Lower leg skin (tissue), 4 donors: Measurements from ENCODE around the gene MYO7A. TPM values are rescaled to one million over a fixed set of nuclear protein-coding genes. Genes with fewer than 3 reads are reported as not detected.

ENCODE experiments used
- DNase-seq, 2 donors: peaks; one replicate each; pipeline ENCODE4 v3.0.0-alpha.2; 2019; ENCODE audit warnings: low spot score in 2 of 2
- H3K4me3 ChIP-seq: fragments of 200-600 bp; sonication (generic); 2 replicates; pipeline ENCODE4 v1.5.1; 2017; ENCODE audit warnings: mild to moderate bottlenecking, low read depth; ENCODE audit not compliant: poor library complexity, severe bottlenecking
- POLR2A ChIP-seq, 2 donors: fragments of 450-650 bp; IDR thresholded peaks; one replicate each; pipeline ENCODE4 v1.6.1; 2016 to 2017; ENCODE audit warnings: antibody characterized with exemption in 2 of 2, mild to moderate bottlenecking in 1 of 2, moderate library complexity in 1 of 2
- WGBS, 2 donors: methylation state at CpG; one replicate each; pipeline ENCODE4 v1.1.5; 2018; 5-methylcytosine and 5-hydroxymethylcytosine counted together
- intact Hi-C: fragments of 100-400 bp; cut with DNase I; formaldehyde crosslinking; loops from one replicate; pipeline ENCODE4 v1.15.0; 2023; ENCODE audit warnings: low total_unique reads
- total RNA-seq, 4 donors: library from RNA; depleted of rRNA; stranded (reverse); fragments of >200 nt; gene quantifications; one replicate each; pipeline ENCODE4 v1.1.0, GENCODE V29; 2016
- TF ChIP-seq, protein P1 (sequence below), 3 donors: fragments of 450-650 bp; IDR thresholded peaks; one replicate each; pipeline ENCODE4 v1.5.1; 2016; ENCODE audit warnings: antibody characterized with exemption in 3 of 3, mild to moderate bottlenecking in 3 of 3, moderate library complexity in 2 of 3

The MYO7A gene
- total RNA-seq, 4 donors from 2014 or later: 0.69 to 2.1 (median 1.4) TPM

DNA sequence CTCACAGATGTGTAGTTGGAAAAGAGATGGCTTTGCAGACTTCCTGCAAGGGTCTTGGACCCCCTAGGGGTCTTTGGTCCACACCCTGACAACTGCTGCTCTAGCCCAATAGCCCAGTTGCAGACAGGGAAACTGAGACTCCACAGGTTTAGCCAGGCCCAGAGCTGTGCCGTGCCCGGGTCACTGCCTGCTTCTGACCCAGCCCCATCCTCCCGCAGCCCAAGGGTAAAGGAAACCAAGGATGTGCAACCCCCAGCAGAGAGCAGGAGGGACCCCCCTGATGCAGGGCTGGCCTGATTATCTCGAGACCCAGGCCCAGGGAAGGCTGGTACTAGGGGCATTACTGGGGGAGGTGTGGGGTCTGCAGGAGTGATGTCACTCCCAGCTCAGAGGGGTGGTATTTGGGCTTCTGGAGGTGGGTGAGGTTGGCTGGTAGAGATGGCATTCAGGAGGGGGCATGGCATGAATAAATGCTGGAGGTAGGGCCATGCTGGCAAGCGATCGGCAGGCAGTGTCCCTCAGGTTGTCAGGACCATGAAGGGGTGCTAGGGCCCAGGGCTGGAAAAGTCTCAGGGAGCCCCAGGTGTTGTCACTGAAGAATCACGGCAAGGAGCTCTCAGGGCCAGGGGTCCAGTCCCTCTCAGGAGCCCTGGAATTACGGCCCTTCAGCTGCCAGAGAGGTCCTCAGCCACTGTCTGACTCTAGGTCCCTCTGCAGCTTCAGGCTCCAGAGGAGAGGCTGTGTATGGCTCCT lies 21.1 kb downstream of the MYO7A start:
- no peak overlapping the region for H3K4me3 ChIP-seq
- 94 to 99% methylated on average over 7 to 8 of the region's 8 CpGs for WGBS, 2 donors
- DNase-seq: no peak
- no peak for TF ChIP-seq POLR2A (IDR thresholded peaks at IDR 0.05)
- TF ChIP-seq, protein P1, sequence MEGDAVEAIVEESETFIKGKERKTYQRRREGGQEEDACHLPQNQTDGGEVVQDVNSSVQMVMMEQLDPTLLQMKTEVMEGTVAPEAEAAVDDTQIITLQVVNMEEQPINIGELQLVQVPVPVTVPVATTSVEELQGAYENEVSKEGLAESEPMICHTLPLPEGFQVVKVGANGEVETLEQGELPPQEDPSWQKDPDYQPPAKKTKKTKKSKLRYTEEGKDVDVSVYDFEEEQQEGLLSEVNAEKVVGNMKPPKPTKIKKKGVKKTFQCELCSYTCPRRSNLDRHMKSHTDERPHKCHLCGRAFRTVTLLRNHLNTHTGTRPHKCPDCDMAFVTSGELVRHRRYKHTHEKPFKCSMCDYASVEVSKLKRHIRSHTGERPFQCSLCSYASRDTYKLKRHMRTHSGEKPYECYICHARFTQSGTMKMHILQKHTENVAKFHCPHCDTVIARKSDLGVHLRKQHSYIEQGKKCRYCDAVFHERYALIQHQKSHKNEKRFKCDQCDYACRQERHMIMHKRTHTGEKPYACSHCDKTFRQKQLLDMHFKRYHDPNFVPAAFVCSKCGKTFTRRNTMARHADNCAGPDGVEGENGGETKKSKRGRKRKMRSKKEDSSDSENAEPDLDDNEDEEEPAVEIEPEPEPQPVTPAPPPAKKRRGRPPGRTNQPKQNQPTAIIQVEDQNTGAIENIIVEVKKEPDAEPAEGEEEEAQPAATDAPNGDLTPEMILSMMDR (IDR thresholded peaks at IDR 0.05): no peak
- intact Hi-C loops: no loop called here

GRCh38 chr11:77149716-77150392 lies 21.8 kb downstream of the MYO7A start:
- no peak overlapping the region for H3K4me3 ChIP-seq
- intact Hi-C loops: no loop called here
- TF ChIP-seq POLR2A (IDR thresholded peaks at IDR 0.05): no peak
- TF ChIP-seq, protein P1 (IDR thresholded peaks at IDR 0.05): no peak
- 78 to 80% methylated on average over 10 to 12 of the region's 12 CpGs for WGBS, 2 donors
- no peak for DNase-seq

- TF ChIP-seq, protein P1 (IDR thresholded peaks at IDR 0.05): no peak
- TF ChIP-seq POLR2A (IDR thresholded peaks at IDR 0.05): no peak
- intact Hi-C loops: no loop called here
- WGBS, 2 donors: 86 to 93% methylated on average over 10 of the region's 10 CpGs
- no peak for DNase-seq
- no peak overlapping the region for H3K4me3 ChIP-seq
Measured at GRCh38 chr11:77150836-77151235, 22.8 kb downstream of the MYO7A start.

DNA sequence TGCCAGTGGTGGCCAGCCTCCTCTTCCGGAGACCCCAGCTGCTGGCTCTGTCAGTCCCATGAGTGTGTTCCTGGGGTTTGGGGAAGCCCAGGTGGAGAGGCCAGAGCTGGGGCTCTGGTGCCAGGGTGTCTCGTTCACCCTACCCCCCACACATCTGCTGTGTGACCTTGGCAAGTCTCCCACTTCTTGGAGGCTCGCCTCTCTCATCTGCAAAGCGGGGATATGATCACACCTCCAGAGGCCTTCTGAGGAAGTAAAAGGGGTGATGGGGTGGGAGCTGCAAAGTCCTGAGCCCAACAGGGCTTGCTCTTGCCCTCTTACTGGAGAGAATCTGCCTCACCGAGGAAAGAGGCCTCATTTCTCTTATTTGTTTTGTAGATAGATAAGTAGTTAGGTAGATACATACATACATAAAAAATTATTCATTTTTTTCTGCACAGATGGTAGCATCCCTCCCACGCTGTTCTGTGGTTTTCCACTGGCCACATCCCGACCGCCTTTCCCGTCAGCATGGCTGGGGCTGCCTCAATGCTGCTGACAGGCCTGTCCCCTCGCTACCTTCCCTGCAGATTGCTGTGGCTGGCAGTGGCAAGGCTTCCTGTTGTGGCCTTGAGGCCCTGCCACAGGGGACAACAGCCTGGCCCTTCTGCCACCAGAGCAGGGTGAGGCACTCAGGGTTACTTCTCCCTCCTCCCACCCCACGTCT lies 23.9 kb downstream of the MYO7A start:
- WGBS, 2 donors: 75 to 80% methylated on average over 11 of the region's 11 CpGs
- TF ChIP-seq POLR2A (IDR thresholded peaks at IDR 0.05): no peak
- TF ChIP-seq, protein P1 (IDR thresholded peaks at IDR 0.05): no peak
- intact Hi-C loops: no loop called here
- H3K4me3 ChIP-seq: no peak overlapping the region
- no peak for DNase-seq

DNA sequence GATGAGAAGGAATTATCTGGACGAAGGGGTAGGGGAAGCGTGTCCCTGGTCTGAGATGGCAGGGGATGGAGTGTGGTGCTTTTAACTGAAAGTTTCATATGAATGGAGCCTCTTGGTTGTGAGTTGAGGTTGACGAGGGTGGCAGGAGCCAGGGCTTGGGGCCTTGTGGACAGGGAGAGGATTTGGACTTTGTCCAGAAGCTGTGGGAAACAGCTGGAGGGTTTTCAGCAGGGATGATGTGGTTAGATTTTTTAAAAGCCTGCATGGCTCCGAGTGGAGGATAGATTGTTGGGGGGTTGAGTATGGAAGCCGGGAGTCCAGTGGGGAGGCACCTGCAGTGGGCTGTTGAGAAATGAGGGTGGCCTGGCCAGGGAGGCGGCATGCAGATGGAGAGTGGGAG lies 24.8 kb downstream of the MYO7A start:
- whole genome bisulfite sequencing, 2 donors: 81 to 91% methylated on average over 6 of the region's 6 CpGs
- intact Hi-C loops: no loop called here

More for the DNA sequence above, 24.8 kb downstream of the MYO7A start:
- no peak for DNase-seq
- TF ChIP-seq POLR2A (IDR thresholded peaks at IDR 0.05): no peak
- TF ChIP-seq, protein P1 (IDR thresholded peaks at IDR 0.05): no peak
- no peak overlapping the region for H3K4me3 ChIP-seq
